H9 (cell line): ENCODE results near the gene HORMAD2. TPM values are rescaled to one million over a fixed set of nuclear protein-coding genes. Genes with fewer than 3 reads are reported as not detected.

Source experiments
- DNase-seq: peaks from one replicate; pipeline ENCODE4 v3.0.0-alpha.2; 2017
- H2AFZ ChIP-seq: one replicate; pipeline ENCODE4 v1.6.1; 2013; ENCODE audit warnings: mild to moderate bottlenecking, low read length, control low read depth, moderate library complexity
- H2AK5ac ChIP-seq: 2 replicates; pipeline ENCODE4 v1.6.1; 2013; ENCODE audit warnings: low read length, control low read depth, mixed read lengths; ENCODE audit not compliant: insufficient read length
- H2BK120ac ChIP-seq: one replicate; pipeline ENCODE4 v1.6.1; 2013; ENCODE audit warnings: low read depth, mild to moderate bottlenecking, low read length, control low read depth, inconsistent platforms; ENCODE audit not compliant: poor library complexity, severe bottlenecking
- H2BK12ac ChIP-seq: 2 replicates; pipeline ENCODE4 v1.6.1; 2013; ENCODE audit warnings: low read length, control low read depth, mixed read lengths, low read depth; ENCODE audit not compliant: insufficient read length
- H2BK15ac ChIP-seq: 2 replicates; pipeline ENCODE4 v1.6.1; 2013; ENCODE audit warnings: low read depth, low read length, control low read depth
- H2BK20ac ChIP-seq: one replicate; pipeline ENCODE4 v1.6.1; 2013; ENCODE audit warnings: low read depth, mild to moderate bottlenecking, low read length, control low read depth, inconsistent platforms; ENCODE audit not compliant: poor library complexity, severe bottlenecking
- H2BK5ac ChIP-seq: 2 replicates; pipeline ENCODE4 v1.6.1; 2013; ENCODE audit warnings: low read length, control low read depth, mixed read lengths; ENCODE audit not compliant: insufficient read length
- H3K14ac ChIP-seq: 2 replicates; pipeline ENCODE4 v1.6.1; 2013; ENCODE audit warnings: low read length, control low read depth; ENCODE audit not compliant: insufficient read depth
- H3K18ac ChIP-seq: 2 replicates; pipeline ENCODE4 v1.6.1; 2013; ENCODE audit warnings: low read depth, mild to moderate bottlenecking, mixed read lengths, low read length, control low read depth; ENCODE audit not compliant: insufficient read length
- H3K23ac ChIP-seq: 2 replicates; pipeline ENCODE4 v1.6.1; 2013; ENCODE audit warnings: low read length, control low read depth, mixed read lengths, low read depth; ENCODE audit not compliant: insufficient read length
- H3K23me2 ChIP-seq: 2 replicates; pipeline ENCODE4 v1.6.1; 2013; ENCODE audit warnings: low read depth, mild to moderate bottlenecking, mixed read lengths, low read length, control low read depth; ENCODE audit not compliant: insufficient read length, poor library complexity, severe bottlenecking
- H3K27ac ChIP-seq: 2 replicates; pipeline ENCODE4 v1.5.1; 2013; ENCODE audit warnings: low read length, control low read depth, mixed read lengths, low read depth; ENCODE audit not compliant: insufficient read length
- H3K27me3 ChIP-seq: 2 replicates; pipeline ENCODE4 v1.6.1; 2013; ENCODE audit warnings: low read length, control low read depth, inconsistent platforms; ENCODE audit not compliant: insufficient read depth
- H3K4ac ChIP-seq: 2 replicates; pipeline ENCODE4 v1.6.1; 2013; ENCODE audit warnings: low read depth, mild to moderate bottlenecking, control low read depth, inconsistent platforms, low read length, moderate library complexity
- H3K4me1 ChIP-seq: 2 replicates; pipeline ENCODE4 v1.6.1; 2013; ENCODE audit warnings: low read length, control low read depth, inconsistent platforms; ENCODE audit not compliant: insufficient read depth
- H3K4me2 ChIP-seq: 2 replicates; pipeline ENCODE4 v1.6.1; 2013; ENCODE audit warnings: low read length, control low read depth, mixed read lengths; ENCODE audit not compliant: insufficient read length, insufficient read depth
- H3K56ac ChIP-seq: 2 replicates; pipeline ENCODE4 v1.6.1; 2013; ENCODE audit warnings: low read depth, mild to moderate bottlenecking, mixed read lengths, low read length, control low read depth; ENCODE audit not compliant: insufficient read length
- H3K79me1 ChIP-seq: 2 replicates; pipeline ENCODE4 v1.6.1; 2013; ENCODE audit warnings: low read depth, mild to moderate bottlenecking, moderate library complexity, low read length, control low read depth, inconsistent platforms; ENCODE audit not compliant: insufficient read depth, poor library complexity, severe bottlenecking
- H3K79me2 ChIP-seq: 2 replicates; pipeline ENCODE4 v1.6.1; 2013; ENCODE audit warnings: low read length, control low read depth, inconsistent platforms; ENCODE audit not compliant: insufficient read depth
- H3K9ac ChIP-seq: 2 replicates; pipeline ENCODE4 v1.6.1; 2013; ENCODE audit warnings: low read length, control low read depth, mixed read lengths; ENCODE audit not compliant: insufficient read length; ENCODE audit errors: extremely low read depth
- H3K9me3 ChIP-seq: one replicate; pipeline ENCODE4 v1.6.1; 2013; ENCODE audit warnings: low read depth, low read length, inconsistent platforms; ENCODE audit not compliant: control insufficient read depth
- H3T11ph ChIP-seq: one replicate; pipeline ENCODE4 v1.6.1; 2013; ENCODE audit warnings: mild to moderate bottlenecking, low read length, control low read depth, inconsistent platforms
- H4K20me1 ChIP-seq: one replicate; pipeline ENCODE4 v1.6.1; 2013; ENCODE audit not compliant: control insufficient read depth, insufficient read length, insufficient read depth
- H4K5ac ChIP-seq: 2 replicates; pipeline ENCODE4 v1.6.1; 2013; ENCODE audit warnings: low read depth, mild to moderate bottlenecking, mixed read lengths, low read length, control low read depth; ENCODE audit not compliant: insufficient read length
- H4K8ac ChIP-seq: replicated peaks from 2 replicates; pipeline ENCODE4 v1.6.1; 2013; ENCODE audit warnings: low read length, control low read depth, mixed read lengths, low read depth; ENCODE audit not compliant: insufficient read length
- H4K91ac ChIP-seq: 2 replicates; pipeline ENCODE4 v1.6.1; 2013; ENCODE audit warnings: low read depth, mild to moderate bottlenecking, moderate library complexity, mixed read lengths, low read length, control low read depth; ENCODE audit not compliant: insufficient read length
- H3K27ac Mint-ChIP-seq, 3 experiments: 2 replicates in 2 of 3; 3 replicates in 1 of 3; pipeline ENCODE4 v1.8.0; 2020 to 2021; ENCODE audit warnings: mixed read lengths in 3 of 3, mild to moderate bottlenecking in 1 of 3, moderate library complexity in 1 of 3
- H3K27me3 Mint-ChIP-seq: 2 replicates; pipeline ENCODE4 v1.8.0; 2021; ENCODE audit warnings: low read depth, mild to moderate bottlenecking, moderate library complexity, mixed read lengths
- H3K36me3 Mint-ChIP-seq, 3 experiments: 2 replicates in 2 of 3; 3 replicates in 1 of 3; pipeline ENCODE4 v1.8.0; 2020 to 2021; ENCODE audit warnings: low read depth in 3 of 3, mixed read lengths in 3 of 3; ENCODE audit not compliant: insufficient read depth in 1 of 3
- H3K4me1 Mint-ChIP-seq, 2 experiments: 2 replicates each; pipeline ENCODE4 v1.8.0; 2020; ENCODE audit warnings: mixed read lengths in 2 of 2
- H3K4me3 Mint-ChIP-seq, 2 experiments: 2 replicates in 1 of 2; 3 replicates in 1 of 2; pipeline ENCODE4 v1.8.0; 2020 to 2021; ENCODE audit warnings: mild to moderate bottlenecking in 2 of 2, mixed read lengths in 2 of 2, moderate library complexity in 1 of 2
- H3K9me3 Mint-ChIP-seq, 2 experiments: 2 replicates in 1 of 2; 3 replicates in 1 of 2; pipeline ENCODE4 v1.8.0; 2020; ENCODE audit warnings: mild to moderate bottlenecking in 2 of 2, mixed read lengths in 2 of 2, moderate library complexity in 1 of 2
- CTCF ChIP-seq: fragments of 200-600 bp; sonication (generic); conservative IDR thresholded peaks from 3 replicates; pipeline ENCODE4 v1.8.0; 2021; ENCODE audit warnings: antibody characterized with exemption, mild to moderate bottlenecking
- WGBS: extraction: QIAGEN DNeasy Blood & Tissue Kit; methylation state at CpG from one replicate; pipeline ENCODE4 v1.1.7; 2013; ENCODE audit warnings: missing lambda C conversion rate, low lambda C conversion rate, mixed read lengths; ENCODE audit not compliant: insufficient read length; ENCODE audit errors: extremely low coverage; 5-methylcytosine and 5-hydroxymethylcytosine counted together
- total RNA-seq: library from RNA; stranded (reverse); gene quantifications from 2 replicates; pipeline ENCODE4 v1.2.1, GENCODE V29; 2021

The HORMAD2 gene
- total RNA-seq, 1 experiment from 2014 or later = not detected

DNA sequence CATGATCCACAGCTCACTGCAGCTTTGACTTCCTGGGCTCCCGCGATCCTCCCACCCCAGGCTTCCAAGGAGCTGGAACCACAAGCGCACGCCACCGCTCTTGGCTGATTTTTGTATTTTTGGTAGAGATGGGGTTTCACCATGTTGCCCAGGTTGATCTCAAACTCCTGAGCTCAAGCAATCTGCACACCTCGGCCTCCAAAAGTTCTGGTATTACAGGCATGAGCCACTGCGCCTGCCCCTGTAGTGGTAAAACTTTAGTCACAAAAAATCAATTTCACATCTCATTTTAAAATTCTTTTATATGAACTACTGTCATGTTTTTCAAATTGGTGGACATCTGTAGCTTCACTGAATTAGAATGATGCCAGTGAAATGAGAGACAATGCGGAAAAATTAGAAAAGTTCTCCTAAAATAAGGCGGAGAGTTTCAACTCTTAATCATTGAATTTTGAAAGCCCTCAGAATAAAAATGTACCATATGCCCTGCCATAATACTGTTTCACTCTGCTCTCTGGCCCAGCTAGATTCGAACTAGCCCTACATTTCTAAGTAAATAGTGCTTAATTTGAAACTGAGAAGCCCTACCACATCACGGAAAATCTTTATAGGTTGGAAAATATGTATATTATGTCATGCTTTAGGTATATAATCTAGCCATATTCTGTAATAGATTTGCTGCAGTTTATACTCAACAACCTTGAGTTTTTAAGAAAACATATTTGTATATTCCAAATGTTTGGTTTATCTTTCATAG lies 78.7 kb downstream of the HORMAD2 start:
- no peak overlapping the region for H3K18ac ChIP-seq
- no peak overlapping the region for H2BK120ac ChIP-seq
- no peak overlapping the region for H3K56ac ChIP-seq
- peaks cover 5% of the 10 kb centered on the region for H3K27me3 Mint-ChIP-seq
- H3K27me3 ChIP-seq = no peaks in the 10 kb centered on the region
- H4K91ac ChIP-seq = no peak overlapping the region
- H3K79me1 ChIP-seq = no peaks in the 10 kb centered on the region
- H2BK15ac ChIP-seq = no peak overlapping the region
- H2BK5ac ChIP-seq = no peak overlapping the region
- H3T11ph ChIP-seq = no peak overlapping the region
- WGBS = no CpG with 5 or more reads among the region's 11 CpGs
- H2AFZ ChIP-seq = no peak overlapping the region
- H3K9me3 Mint-ChIP-seq = no peaks in the 10 kb centered on the region
- H4K5ac ChIP-seq = no peak overlapping the region
- H3K23me2 ChIP-seq = no peaks in the 10 kb centered on the region
- no peaks in the 10 kb centered on the region for H3K79me2 ChIP-seq
- H4K20me1 ChIP-seq = no peaks in the 10 kb centered on the region
- H3K4me1 Mint-ChIP-seq = peaks cover 7 to 9% of the 10 kb centered on the region in 2 experiments; a peak in 3 of 4 replicates
- H3K23ac ChIP-seq = no peak overlapping the region
- H3K4me2 ChIP-seq = no peak overlapping the region
- no peak for TF ChIP-seq CTCF
- H2BK12ac ChIP-seq = no peak overlapping the region
- H2BK20ac ChIP-seq = no peak overlapping the region
- no peaks in the 10 kb centered on the region for H3K36me3 Mint-ChIP-seq
- H3K9me3 ChIP-seq = no peaks in the 10 kb centered on the region
- H3K14ac ChIP-seq = no peak overlapping the region
- no peak overlapping the region for H2AK5ac ChIP-seq
- DNase-seq = no peak
- H3K4ac ChIP-seq = no peak overlapping the region
- H3K9ac ChIP-seq = no peak overlapping the region
- no peak overlapping the region for H3K27ac ChIP-seq
- no peaks in the 10 kb centered on the region for H3K4me1 ChIP-seq
- H3K4me3 Mint-ChIP-seq = no peak overlapping the region
- peak overlapping the region in 1 of 3 experiments; percentile 49; a peak in 2 of 7 replicates for H3K27ac Mint-ChIP-seq
- H4K8ac ChIP-seq = no peak overlapping the region
